ENCODE results near the gene TMCC2. TPM values are rescaled to one million over a fixed set of nuclear protein-coding genes. Genes with fewer than 3 reads are reported as not detected.

Gene TMCC2
- total RNA-seq, 1 experiment from 2014 or later = 3.1 TPM

DNA sequence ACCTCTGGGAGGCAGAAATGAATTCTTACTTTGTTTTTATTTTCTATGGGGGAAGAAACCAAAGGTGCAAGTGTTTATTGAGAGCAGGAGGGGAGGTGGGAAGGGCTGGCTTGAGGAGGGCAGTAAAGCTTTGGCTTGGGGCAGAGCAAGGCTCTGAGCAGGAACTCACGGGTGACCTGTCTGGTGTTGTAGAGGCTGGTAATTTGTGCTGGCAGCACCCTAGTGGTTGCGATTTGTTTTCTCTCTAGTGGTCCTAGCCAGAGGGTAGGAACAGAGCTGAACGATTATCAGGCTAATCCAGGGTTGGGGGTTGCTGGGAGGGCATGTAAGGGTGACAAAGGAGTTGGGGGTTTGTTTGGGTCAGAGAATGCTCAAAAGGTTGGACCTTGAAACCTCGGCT, 16.6 kb downstream of the TMCC2 start:
- intact Hi-C loops (cut with micrococcal nuclease; ENCODE audit: unreplicated experiment) = no loop called here
- in situ Hi-C loops (cut with HindIII; ENCODE audit: low pct_unique_long_range_greater_than_20kb, low sequenced_read_pairs) = no loop called here
- Histone ChIP-seq H3K27ac (ENCODE audit: low read length) (no peak overlapping the region), H3K27me3 (ENCODE audit: control insufficient read depth, insufficient read depth, low read length) (no peaks in the 10 kb centered on the region), H3K4me1 (ENCODE audit: control insufficient read depth, insufficient read depth, low read length) (no peaks in the 10 kb centered on the region), H3K9me3 (ENCODE audit: control insufficient read depth, insufficient read depth, low read depth, low read length) (no peaks in the 10 kb centered on the region), H3K36me3 (ENCODE audit: control insufficient read depth, insufficient read depth, low read length) (no peaks in the 10 kb centered on the region), H3K4me3 (ENCODE audit: low read depth in 2 of 2, low read length in 2 of 2) (no peak overlapping the region)
- ChIA-PET CTCF (interaction anchor here (1.0 to 1.3 kb wide), 2 partner anchors 15 kb away, joined by 3 read pairs; no protein-coding TSS in a partner anchor), POLR2A (no interaction called here)
- TF ChIP-seq TCF7L2 (IDR thresholded peaks at IDR 0.05; ENCODE audit: low read depth, low read length) (no peak), POLR2AphosphoS5 (IDR thresholded peaks at IDR 0.05; ENCODE audit: low read depth, low read length) (no peak), SIN3A (IDR thresholded peaks at IDR 0.05; ENCODE audit: borderline replicate concordance, insufficient read depth, low read depth, low read length) (no peak)
- TF ChIP-seq, protein P1, sequence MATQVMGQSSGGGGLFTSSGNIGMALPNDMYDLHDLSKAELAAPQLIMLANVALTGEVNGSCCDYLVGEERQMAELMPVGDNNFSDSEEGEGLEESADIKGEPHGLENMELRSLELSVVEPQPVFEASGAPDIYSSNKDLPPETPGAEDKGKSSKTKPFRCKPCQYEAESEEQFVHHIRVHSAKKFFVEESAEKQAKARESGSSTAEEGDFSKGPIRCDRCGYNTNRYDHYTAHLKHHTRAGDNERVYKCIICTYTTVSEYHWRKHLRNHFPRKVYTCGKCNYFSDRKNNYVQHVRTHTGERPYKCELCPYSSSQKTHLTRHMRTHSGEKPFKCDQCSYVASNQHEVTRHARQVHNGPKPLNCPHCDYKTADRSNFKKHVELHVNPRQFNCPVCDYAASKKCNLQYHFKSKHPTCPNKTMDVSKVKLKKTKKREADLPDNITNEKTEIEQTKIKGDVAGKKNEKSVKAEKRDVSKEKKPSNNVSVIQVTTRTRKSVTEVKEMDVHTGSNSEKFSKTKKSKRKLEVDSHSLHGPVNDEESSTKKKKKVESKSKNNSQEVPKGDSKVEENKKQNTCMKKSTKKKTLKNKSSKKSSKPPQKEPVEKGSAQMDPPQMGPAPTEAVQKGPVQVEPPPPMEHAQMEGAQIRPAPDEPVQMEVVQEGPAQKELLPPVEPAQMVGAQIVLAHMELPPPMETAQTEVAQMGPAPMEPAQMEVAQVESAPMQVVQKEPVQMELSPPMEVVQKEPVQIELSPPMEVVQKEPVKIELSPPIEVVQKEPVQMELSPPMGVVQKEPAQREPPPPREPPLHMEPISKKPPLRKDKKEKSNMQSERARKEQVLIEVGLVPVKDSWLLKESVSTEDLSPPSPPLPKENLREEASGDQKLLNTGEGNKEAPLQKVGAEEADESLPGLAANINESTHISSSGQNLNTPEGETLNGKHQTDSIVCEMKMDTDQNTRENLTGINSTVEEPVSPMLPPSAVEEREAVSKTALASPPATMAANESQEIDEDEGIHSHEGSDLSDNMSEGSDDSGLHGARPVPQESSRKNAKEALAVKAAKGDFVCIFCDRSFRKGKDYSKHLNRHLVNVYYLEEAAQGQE (IDR thresholded peaks at IDR 0.05; ENCODE audit: insufficient read depth in 1 of 2, low read depth in 2 of 2, low read length in 1 of 2) = no peak
- TF ChIP-seq, protein P2, sequence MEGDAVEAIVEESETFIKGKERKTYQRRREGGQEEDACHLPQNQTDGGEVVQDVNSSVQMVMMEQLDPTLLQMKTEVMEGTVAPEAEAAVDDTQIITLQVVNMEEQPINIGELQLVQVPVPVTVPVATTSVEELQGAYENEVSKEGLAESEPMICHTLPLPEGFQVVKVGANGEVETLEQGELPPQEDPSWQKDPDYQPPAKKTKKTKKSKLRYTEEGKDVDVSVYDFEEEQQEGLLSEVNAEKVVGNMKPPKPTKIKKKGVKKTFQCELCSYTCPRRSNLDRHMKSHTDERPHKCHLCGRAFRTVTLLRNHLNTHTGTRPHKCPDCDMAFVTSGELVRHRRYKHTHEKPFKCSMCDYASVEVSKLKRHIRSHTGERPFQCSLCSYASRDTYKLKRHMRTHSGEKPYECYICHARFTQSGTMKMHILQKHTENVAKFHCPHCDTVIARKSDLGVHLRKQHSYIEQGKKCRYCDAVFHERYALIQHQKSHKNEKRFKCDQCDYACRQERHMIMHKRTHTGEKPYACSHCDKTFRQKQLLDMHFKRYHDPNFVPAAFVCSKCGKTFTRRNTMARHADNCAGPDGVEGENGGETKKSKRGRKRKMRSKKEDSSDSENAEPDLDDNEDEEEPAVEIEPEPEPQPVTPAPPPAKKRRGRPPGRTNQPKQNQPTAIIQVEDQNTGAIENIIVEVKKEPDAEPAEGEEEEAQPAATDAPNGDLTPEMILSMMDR (IDR thresholded peaks at IDR 0.05) = no peak
- no peak for DNase-seq (ENCODE audit: low read depth, low spot score)
- no TSS peak for BruUV-seq (replicated peaks)
- no peak for ATAC-seq

DNA sequence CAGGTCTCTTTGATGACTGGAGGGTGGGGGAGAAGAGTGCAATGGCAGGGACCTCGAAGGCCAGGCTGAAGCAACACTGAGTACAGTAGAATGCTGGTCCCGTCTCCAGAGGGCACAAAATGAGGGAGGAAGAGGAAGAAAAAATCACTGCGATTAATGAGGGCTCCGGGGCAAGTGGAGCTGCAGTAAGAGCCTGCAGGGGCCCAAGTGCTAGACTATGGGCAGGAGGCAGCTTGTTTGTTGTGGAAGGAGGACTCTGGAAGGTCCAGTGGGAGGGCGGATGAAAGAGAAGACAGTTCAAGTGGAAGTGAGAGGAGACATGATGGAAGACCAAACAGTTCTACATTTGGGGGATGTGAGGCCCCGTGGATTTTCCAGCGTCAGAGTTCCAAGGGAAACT, 17.4 kb downstream of the TMCC2 start:
- ATAC-seq = no peak
- Histone ChIP-seq H3K27ac (ENCODE audit: low read length) (no peak overlapping the region), H3K9me3 (ENCODE audit: control insufficient read depth, insufficient read depth, low read depth, low read length) (no peaks in the 10 kb centered on the region), H3K36me3 (ENCODE audit: control insufficient read depth, insufficient read depth, low read length) (no peaks in the 10 kb centered on the region), H3K4me1 (ENCODE audit: control insufficient read depth, insufficient read depth, low read length) (no peaks in the 10 kb centered on the region), H3K4me3 (ENCODE audit: low read depth in 2 of 2, low read length in 2 of 2) (no peak overlapping the region), H3K27me3 (ENCODE audit: control insufficient read depth, insufficient read depth, low read length) (no peaks in the 10 kb centered on the region)
- intact Hi-C loops (cut with micrococcal nuclease; ENCODE audit: unreplicated experiment) (no loop called here), in situ Hi-C loops (cut with HindIII; ENCODE audit: low pct_unique_long_range_greater_than_20kb, low sequenced_read_pairs) (no loop called here)
- TF ChIP-seq POLR2AphosphoS5 (IDR thresholded peaks at IDR 0.05; ENCODE audit: low read depth, low read length) (no peak), TCF7L2 (IDR thresholded peaks at IDR 0.05; ENCODE audit: low read depth, low read length) (no peak), SIN3A (IDR thresholded peaks at IDR 0.05; ENCODE audit: borderline replicate concordance, insufficient read depth, low read depth, low read length) (no peak)
- TF ChIP-seq, protein P1 (IDR thresholded peaks at IDR 0.05; ENCODE audit: insufficient read depth in 1 of 2, low read depth in 2 of 2, low read length in 1 of 2) = no peak
- TF ChIP-seq, protein P2 (IDR thresholded peaks at IDR 0.05) = no peak
- no TSS peak for BruUV-seq (replicated peaks)
- CTCF ChIA-PET = interaction anchor here (1.3 kb wide), 1 partner anchor 15 kb away, joined by 3 read pairs; no protein-coding TSS in a partner anchor
- no peak for DNase-seq (ENCODE audit: low read depth, low spot score)
- POLR2A ChIA-PET = no interaction called here
